Measurements from ENCODE around the gene KCNJ5.
"Not testable (repeated sequence)": the region's sequence is repeated elsewhere in the genome, so short reads cannot be mapped to it uniquely, and the experiment has no call there.

Gene KCNJ5

GRCh38 chr11:128914216-128915148 lies 23.3 kb downstream of the KCNJ5 start:
- DNase-seq, result no peak

GRCh38 chr11:128915149-128915521 lies 24.0 kb downstream of the KCNJ5 start:
- no peak for DNase-seq

GRCh38 chr11:128916037-128916572 lies 24.9 kb downstream of the KCNJ5 start:
- DNase-seq, result no peak

- no peak for DNase-seq
Measured at GRCh38 chr11:128916681-128917080, 25.5 kb downstream of the KCNJ5 start.

GRCh38 chr11:128917144-128917724 lies 26.1 kb downstream of the KCNJ5 start:
- peak in 2 of 3 donors; percentile 51 to 84 for DNase-seq

- DNase-seq, result peak; percentile 82 to 91 (median 84)
Measured at GRCh38 chr11:128919216-128919615, 28.1 kb downstream of the KCNJ5 start.

- DNase-seq, result not testable (repeated sequence)
Measured at GRCh38 chr11:128919635-128920034, 28.5 kb downstream of the KCNJ5 start.

- DNase-seq, result no peak
Measured at GRCh38 chr11:128920666-128921065, 29.5 kb downstream of the KCNJ5 start.

GRCh38 chr11:128921793-128922192 lies 30.6 kb downstream of the KCNJ5 start:
- DNase-seq, result peak; percentile 89 to 94 (median 93)

- no peak for DNase-seq
Measured at GRCh38 chr11:128924104-128924503, 32.9 kb downstream of the KCNJ5 start.

GRCh38 chr11:128924510-128925249 lies 33.5 kb downstream of the KCNJ5 start:
- no peak for DNase-seq

- DNase-seq, result no peak
Measured at GRCh38 chr11:128925250-128925600, 34.1 kb downstream of the KCNJ5 start.

- no peak for DNase-seq
Measured at GRCh38 chr11:128926000-128926399, 34.8 kb downstream of the KCNJ5 start.

- DNase-seq, result no peak
Measured at GRCh38 chr11:128926437-128927107, 35.4 kb downstream of the KCNJ5 start.

GRCh38 chr11:128927108-128927461 lies 35.9 kb downstream of the KCNJ5 start:
- no peak for DNase-seq

GRCh38 chr11:128927683-128928336 lies 36.7 kb downstream of the KCNJ5 start:
- no peak for DNase-seq

- DNase-seq, result peak in 1 of 3 donors; percentile 29
Measured at GRCh38 chr11:128928400-128928799, 37.2 kb downstream of the KCNJ5 start.

- peak in 1 of 3 donors; percentile 60 for DNase-seq
Measured at GRCh38 chr11:128929468-128929867, 38.3 kb downstream of the KCNJ5 start.

GRCh38 chr11:128929991-128930390 lies 38.8 kb downstream of the KCNJ5 start:
- no peak for DNase-seq

GRCh38 chr11:128931066-128931465 lies 39.9 kb downstream of the KCNJ5 start:
- DNase-seq, result no peak

- no peak for DNase-seq
Measured at GRCh38 chr11:128931668-128932067, 40.5 kb downstream of the KCNJ5 start.

GRCh38 chr11:128933481-128934178 lies 42.5 kb downstream of the KCNJ5 start:
- DNase-seq, result no peak
